22Rv1 (cell line): ENCODE data around the gene NOXO1.

Experiments
- ZFX ChIP-seq: fragments of 450-650 bp; IDR thresholded peaks from 2 replicates; pipeline ENCODE4 v1.6.1; 2017; ENCODE audit warnings: antibody characterized with exemption, borderline replicate concordance
- TF ChIP-seq, protein P1 (sequence below): fragments of 450-650 bp; IDR thresholded peaks from 2 replicates; pipeline ENCODE4 v1.5.1; 2017; ENCODE audit warnings: mild to moderate bottlenecking

DNA sequence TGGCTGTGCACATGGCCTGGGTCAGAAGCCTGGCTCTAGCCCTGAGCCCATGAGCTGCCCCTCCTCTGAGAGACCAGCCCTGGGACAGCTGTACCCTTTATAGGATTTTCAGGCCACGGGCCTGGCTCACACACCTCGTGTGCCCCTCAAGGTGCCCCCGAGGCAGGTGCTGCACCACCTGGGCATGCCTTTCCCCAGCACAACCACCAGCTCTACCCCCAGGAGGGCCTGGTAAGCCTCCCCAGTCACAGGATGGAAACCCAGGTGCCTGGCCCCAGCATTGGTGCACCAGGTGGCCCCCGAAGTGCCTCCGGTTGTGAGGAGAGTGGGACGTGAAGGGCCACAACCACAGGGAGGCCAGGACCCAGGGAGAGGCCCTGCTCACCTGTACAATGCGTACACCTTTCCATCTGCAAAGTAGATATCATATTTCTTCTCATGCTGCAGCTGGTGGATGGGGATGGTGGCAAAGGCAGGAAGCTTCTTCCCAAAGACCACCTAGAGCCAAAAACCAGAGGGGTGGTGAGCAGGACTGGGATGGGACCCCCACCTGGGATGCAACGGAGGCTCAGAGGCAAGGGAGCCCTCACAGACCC, 22.1 kb upstream of the NOXO1 start:
- TF ChIP-seq, protein P1, sequence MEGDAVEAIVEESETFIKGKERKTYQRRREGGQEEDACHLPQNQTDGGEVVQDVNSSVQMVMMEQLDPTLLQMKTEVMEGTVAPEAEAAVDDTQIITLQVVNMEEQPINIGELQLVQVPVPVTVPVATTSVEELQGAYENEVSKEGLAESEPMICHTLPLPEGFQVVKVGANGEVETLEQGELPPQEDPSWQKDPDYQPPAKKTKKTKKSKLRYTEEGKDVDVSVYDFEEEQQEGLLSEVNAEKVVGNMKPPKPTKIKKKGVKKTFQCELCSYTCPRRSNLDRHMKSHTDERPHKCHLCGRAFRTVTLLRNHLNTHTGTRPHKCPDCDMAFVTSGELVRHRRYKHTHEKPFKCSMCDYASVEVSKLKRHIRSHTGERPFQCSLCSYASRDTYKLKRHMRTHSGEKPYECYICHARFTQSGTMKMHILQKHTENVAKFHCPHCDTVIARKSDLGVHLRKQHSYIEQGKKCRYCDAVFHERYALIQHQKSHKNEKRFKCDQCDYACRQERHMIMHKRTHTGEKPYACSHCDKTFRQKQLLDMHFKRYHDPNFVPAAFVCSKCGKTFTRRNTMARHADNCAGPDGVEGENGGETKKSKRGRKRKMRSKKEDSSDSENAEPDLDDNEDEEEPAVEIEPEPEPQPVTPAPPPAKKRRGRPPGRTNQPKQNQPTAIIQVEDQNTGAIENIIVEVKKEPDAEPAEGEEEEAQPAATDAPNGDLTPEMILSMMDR = no peak
- no peak for TF ChIP-seq ZFX
